PC-9 (cell line): ENCODE results near the gene CAPN13. TPM values are rescaled to one million over a fixed set of nuclear protein-coding genes. Genes with fewer than 3 reads are reported as not detected.

ENCODE experiments used
- BruUV-seq: library from RNA; stranded (reverse); fragments of 400-500 nt; replicated peaks from 2 replicates; lab custom pipeline; 2021; lab: Mats Ljungman, UMichigan
- CTCF ChIA-PET: fragments of 300-600 bp; sonication (Branson Sonifier 250); formaldehyde crosslinking; loops from one replicate; lab custom pipeline; 2022; ENCODE audit warnings: antibody characterized with exemption; lab: Charles Lee
- POLR2A ChIA-PET: fragments of 300-600 bp; sonication (Branson Sonifier 250); formaldehyde crosslinking; loops from one replicate; lab custom pipeline; 2022; ENCODE audit warnings: antibody characterized with exemption; ENCODE audit not compliant: unreplicated experiment; lab: Charles Lee
- DNase-seq, 2 experiments: peaks; one replicate each; pipeline versions ENCODE4 v3.0.0 to v3.0.0-alpha.2; 2015 to 2022; ENCODE audit warnings: mixed read lengths in 1 of 2
- H2AFZ ChIP-seq: fragments of 200-600 bp; sonication (generic); 2 replicates; pipeline ENCODE4 v1.8.1; 2017; ENCODE audit warnings: antibody characterized with exemption
- H3F3A ChIP-seq: fragments of 200-600 bp; sonication (generic); 2 replicates; pipeline ENCODE4 v1.8.1; 2017; ENCODE audit warnings: antibody characterized with exemption, mild to moderate bottlenecking, low read depth; ENCODE audit not compliant: insufficient read depth
- H3K27ac ChIP-seq: fragments of 200-600 bp; sonication (generic); 2 replicates; pipeline ENCODE4 v1.6.1; 2016; ENCODE audit warnings: mixed run types
- H3K27me3 ChIP-seq: fragments of 200-600 bp; sonication (generic); 2 replicates; pipeline ENCODE4 v1.6.1; 2016; ENCODE audit warnings: low read depth, mixed run types; ENCODE audit not compliant: insufficient read depth
- H3K36me3 ChIP-seq: fragments of 200-600 bp; sonication (generic); 2 replicates; pipeline ENCODE4 v1.6.1; 2016; ENCODE audit warnings: low read depth, mixed run types
- H3K4me1 ChIP-seq: fragments of 200-600 bp; sonication (generic); replicated peaks from 2 replicates; pipeline ENCODE4 v1.6.1; 2016; ENCODE audit warnings: mixed run types; ENCODE audit not compliant: insufficient read depth
- H3K4me2 ChIP-seq: fragments of 200-600 bp; sonication (generic); 2 replicates; pipeline ENCODE4 v1.6.1; 2017; ENCODE audit warnings: mixed run types
- H3K4me3 ChIP-seq: fragments of 200-600 bp; sonication (generic); 2 replicates; pipeline ENCODE4 v1.6.1; 2016; ENCODE audit warnings: mixed run types
- H3K79me2 ChIP-seq: fragments of 200-600 bp; sonication (generic); 2 replicates; pipeline ENCODE4 v1.6.1; 2017; ENCODE audit warnings: low read depth, mixed run types
- H3K9me2 ChIP-seq: fragments of 200-600 bp; sonication (generic); 2 replicates; pipeline ENCODE4 v1.8.1; 2017; ENCODE audit warnings: mild to moderate bottlenecking; ENCODE audit not compliant: insufficient read depth
- H3K9me3 ChIP-seq: fragments of 200-600 bp; sonication (generic); 2 replicates; pipeline ENCODE4 v1.8.1; 2016; ENCODE audit warnings: low read depth; ENCODE audit not compliant: insufficient read depth
- H4K20me1 ChIP-seq: fragments of 200-600 bp; sonication (generic); 2 replicates; pipeline ENCODE4 v1.8.1; 2017; ENCODE audit not compliant: insufficient read depth
- CTCF ChIP-seq: fragments of 200-600 bp; sonication (generic); conservative IDR thresholded peaks from 2 replicates; pipeline ENCODE4 v1.6.1; 2017; ENCODE audit warnings: mixed run types, antibody characterized with exemption, mild to moderate bottlenecking, moderate library complexity
- EZH2 ChIP-seq: fragments of 200-600 bp; sonication (generic); IDR thresholded peaks from 2 replicates; pipeline ENCODE4 v1.8.0; 2017; ENCODE audit warnings: antibody characterized with exemption, low read depth
- intact Hi-C: fragments of 100-400 bp; cut with micrococcal nuclease; formaldehyde crosslinking; loops from one replicate; pipeline ENCODE4 v1.10.0; 2022; ENCODE audit not compliant: unreplicated experiment
- total RNA-seq: library from RNA; stranded (reverse); gene quantifications from 2 replicates; pipeline ENCODE4 v1.2.3, GENCODE V29; 2021

The CAPN13 gene
- total RNA-seq, 1 experiment from 2014 or later, result 1.5 TPM

- ChIA-PET POLR2A (no interaction called here), CTCF (no interaction called here)
- Histone ChIP-seq H3K27ac (no peak overlapping the region), H2AFZ (no peak overlapping the region), H3K4me3 (no peak overlapping the region), H3K4me1 (no peaks in the 10 kb centered on the region), H3K9me3 (no peaks in the 10 kb centered on the region), H3K36me3 (no peaks in the 10 kb centered on the region), H3F3A (no peaks in the 10 kb centered on the region), H4K20me1 (no peaks in the 10 kb centered on the region), H3K27me3 (no peaks in the 10 kb centered on the region), H3K4me2 (no peak overlapping the region), H3K79me2 (no peaks in the 10 kb centered on the region), H3K9me2 (no peaks in the 10 kb centered on the region)
- no TSS peak for BruUV-seq
- no peak for DNase-seq
- TF ChIP-seq CTCF (no peak), EZH2 (no peak)
- intact Hi-C loops, result no loop called here
Observed at GRCh38 chr2:30741576-30741975, 65.7 kb downstream of the CAPN13 start.

GRCh38 chr2:30738141-30738911 lies 68.9 kb downstream of the CAPN13 start:
- intact Hi-C loops, result no loop called here
- no peak for TF ChIP-seq EZH2
- no peak for TF ChIP-seq CTCF

GRCh38 chr2:30737326-30737610 lies 70.0 kb downstream of the CAPN13 start:
- TF ChIP-seq CTCF (no peak), EZH2 (no peak)
- Histone ChIP-seq H3K4me1 (no peaks in the 10 kb centered on the region), H3K9me3 (no peaks in the 10 kb centered on the region), H3K27ac (no peak overlapping the region), H3K27me3 (0 out of 2 replicates have a peak, but pooled peaks cover 3% of the 10 kb centered on the region), H3K9me2 (no peaks in the 10 kb centered on the region), H3K36me3 (no peaks in the 10 kb centered on the region), H2AFZ (no peak overlapping the region), H3K4me3 (no peak overlapping the region), H4K20me1 (no peaks in the 10 kb centered on the region), H3K79me2 (no peaks in the 10 kb centered on the region), H3K4me2 (no peak overlapping the region), H3F3A (no peaks in the 10 kb centered on the region)
- CTCF ChIA-PET, result no interaction called here
- intact Hi-C loops, result no loop called here
- DNase-seq, result no peak
- no TSS peak for BruUV-seq
- POLR2A ChIA-PET, result no interaction called here

More at GRCh38 chr2:30738141-30738911, 68.9 kb downstream of the CAPN13 start:
- Histone ChIP-seq H3K36me3 (no peaks in the 10 kb centered on the region), H3K79me2 (no peaks in the 10 kb centered on the region), H3K9me3 (no peaks in the 10 kb centered on the region), H3K4me3 (no peak overlapping the region), H3K4me1 (no peaks in the 10 kb centered on the region), H3K9me2 (no peaks in the 10 kb centered on the region), H2AFZ (no peak overlapping the region), H3K27me3 (0 out of 2 replicates have a peak, but pooled peaks cover 3% of the 10 kb centered on the region), H3K4me2 (no peak overlapping the region), H3K27ac (no peak overlapping the region), H4K20me1 (no peaks in the 10 kb centered on the region), H3F3A (no peaks in the 10 kb centered on the region)
- BruUV-seq, result no TSS peak
- ChIA-PET POLR2A (no interaction called here), CTCF (no interaction called here)
- DNase-seq, result no peak
